NT2/D1 (cell line): ENCODE measurements around the gene NSG2.

Experiments
- SUZ12 ChIP-seq: IDR thresholded peaks from 2 replicates; pipeline ENCODE4 v1.6.1; 2011; ENCODE audit not compliant: insufficient read length, insufficient read depth; ENCODE audit errors: extremely low read depth
- YY1 ChIP-seq: IDR thresholded peaks from 2 replicates; pipeline ENCODE4 v1.6.1; 2011; ENCODE audit not compliant: insufficient read length, insufficient read depth
- ZNF274 ChIP-seq: IDR thresholded peaks from 2 replicates; pipeline ENCODE4 v1.6.1; 2011; ENCODE audit warnings: mild to moderate bottlenecking, low read depth, low read length

DNA sequence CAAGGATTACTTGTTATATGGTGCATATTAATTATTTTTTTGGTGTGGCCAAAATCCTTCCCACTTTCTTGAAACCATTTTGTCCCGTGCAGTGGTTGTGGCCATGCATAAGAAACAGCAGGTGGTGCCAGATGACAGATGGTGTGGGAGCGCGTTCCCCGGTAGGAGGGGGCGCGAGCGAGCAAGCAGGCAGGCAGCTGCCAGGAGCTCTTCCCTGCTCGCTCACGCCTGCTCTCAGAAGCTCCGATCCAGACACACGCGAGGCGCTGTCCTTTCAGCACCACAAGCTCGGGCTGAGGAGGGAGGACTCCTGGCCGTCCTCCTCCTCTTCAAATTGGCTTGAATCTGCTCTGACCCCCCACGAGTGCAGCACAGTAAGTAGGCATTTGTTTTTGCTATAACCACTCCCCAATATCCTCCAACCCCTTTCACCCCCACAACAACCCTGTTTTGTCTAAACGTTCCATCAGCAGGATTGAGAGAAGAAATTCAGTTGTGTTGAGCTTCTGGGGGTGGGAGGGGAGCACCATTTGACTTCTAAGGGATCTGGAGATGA is at the start of gene NSG2:
- TF ChIP-seq YY1 (no peak), ZNF274 (no peak), SUZ12 (no peak)
